AG04449 (cell line): ENCODE data around the gene WIPF3.

Source experiments
- CTCF ChIA-PET: fragments of 350-600 bp; formaldehyde crosslinking; extraction: SDS; loops from one replicate; lab custom pipeline; 2021; ENCODE audit warnings: antibody characterized with exemption; lab: Yijun Ruan, JAX
- POLR2A ChIA-PET: fragments of 400-600, 350-600 bp; formaldehyde crosslinking; extraction: SDS; loops from one replicate; lab custom pipeline; 2020; ENCODE audit warnings: antibody characterized with exemption, inconsistent platforms; lab: Yijun Ruan, JAX
- DNase-seq: peaks from one replicate; pipeline ENCODE4 v3.0.0-alpha.2; 2010; ENCODE audit warnings: low read depth, low spot score
- H3K4me3 ChIP-seq: 2 replicates; pipeline ENCODE4 v1.5.1; 2011; ENCODE audit warnings: low read depth, mild to moderate bottlenecking, control low read depth, low read length
- CTCF ChIP-seq: IDR thresholded peaks from one replicate; pipeline ENCODE4 v1.5.1; 2011; ENCODE audit warnings: mild to moderate bottlenecking, moderate library complexity, low read length, control low read depth, inconsistent platforms; ENCODE audit not compliant: insufficient read depth; ENCODE audit errors: missing control alignments

Gene WIPF3

GRCh38 chr7:29806208-29806994, at the start of gene WIPF3:
Gene WIPF3, plus strand, starts transcription at chr7:29806508. Its CDS starts 28,217 bp downstream, at chr7:29834725.
- TF ChIP-seq CTCF, result no peak
- H3K4me3 ChIP-seq, result peak within 1 kb of the TSS; percentile 23; the same call in 1 of the 2 replicates
- ChIA-PET POLR2A (no interaction called here), CTCF (no interaction called here)
- DNase-seq, result no peak

- no peak overlapping the region for H3K4me3 ChIP-seq
- ChIA-PET CTCF (interaction anchor here (1.0 kb wide), 1 partner anchor 16 kb away, joined by 3 read pairs; no protein-coding TSS in a partner anchor), POLR2A (no interaction called here)
- DNase-seq, result no peak
- TF ChIP-seq CTCF, result no peak
Observed at GRCh38 chr7:29763266-29763665, 43.0 kb upstream of the WIPF3 start.

GRCh38 chr7:29764227-29764626, 42.1 kb upstream of the WIPF3 start:
- no peak for TF ChIP-seq CTCF
- POLR2A ChIA-PET, result no interaction called here
- CTCF ChIA-PET, result no interaction called here
- DNase-seq, result no peak
- no peak overlapping the region for H3K4me3 ChIP-seq

GRCh38 chr7:29765490-29765889, 40.8 kb upstream of the WIPF3 start:
- no peak for DNase-seq
- POLR2A ChIA-PET, result no interaction called here
- H3K4me3 ChIP-seq, result no peak overlapping the region
- no peak for TF ChIP-seq CTCF
- CTCF ChIA-PET, result interaction anchor here (0.6 kb wide), 1 partner anchor 10 kb away, joined by 3 read pairs; no protein-coding TSS in a partner anchor

GRCh38 chr7:29770371-29770770, 35.9 kb upstream of the WIPF3 start:
- ChIA-PET CTCF (no interaction called here), POLR2A (no interaction called here)
- DNase-seq, result no peak
- TF ChIP-seq CTCF, result no peak
- H3K4me3 ChIP-seq, result no peak overlapping the region

GRCh38 chr7:29771081-29771816, 35.1 kb upstream of the WIPF3 start:
- ChIA-PET POLR2A (no interaction called here), CTCF (no interaction called here)
- no peak for TF ChIP-seq CTCF
- H3K4me3 ChIP-seq, result no peak overlapping the region
- DNase-seq, result no peak
